HG02610 (cell line): ENCODE results near the gene MSI2.
"Not testable (repeated sequence)": the region's sequence is repeated elsewhere in the genome, so short reads cannot be mapped to it uniquely, and the experiment has no call there.

Experiments used
- ATAC-seq: cut with Tn5 transposase; IDR thresholded peaks from one replicate; pipeline ENCODE4 v1.9.1; 2021; ENCODE audit warnings: mild to moderate bottlenecking, moderate library complexity; ENCODE audit not compliant: unreplicated experiment

MSI2 gene

DNA sequence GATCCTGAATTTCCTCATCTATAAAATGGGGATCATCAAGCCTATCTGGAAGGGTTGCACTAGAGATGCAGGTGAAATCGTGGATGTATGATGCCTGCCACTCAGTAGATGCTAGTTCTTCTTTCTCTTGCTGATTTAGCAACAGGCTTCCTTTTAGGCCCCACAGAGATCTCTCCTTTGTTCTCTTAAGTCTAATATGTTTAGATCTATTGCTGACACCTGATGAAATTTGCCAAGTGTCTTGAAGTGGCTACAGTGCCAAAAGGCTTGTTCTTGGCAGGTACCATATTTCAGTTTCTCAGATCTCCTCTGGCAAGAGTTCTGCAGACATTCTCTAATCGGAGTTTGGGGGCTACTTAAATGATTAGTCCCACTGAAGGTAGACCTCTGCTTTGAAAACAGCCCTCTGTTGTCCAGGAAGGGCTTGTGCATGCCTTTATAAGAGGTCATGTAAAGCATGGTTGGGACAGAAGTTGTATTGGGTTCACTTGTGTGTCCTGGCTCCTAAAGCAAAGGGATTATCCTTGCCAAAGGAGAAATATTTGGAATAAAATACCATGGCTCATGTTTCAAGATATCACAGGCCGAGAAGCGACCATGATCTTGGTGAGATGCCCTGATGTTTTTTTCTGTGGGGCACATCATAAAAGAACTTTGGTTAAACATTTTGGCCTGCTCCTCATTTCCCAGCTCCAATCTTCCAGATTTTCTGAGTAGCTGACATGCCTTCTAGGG, 234.0 kb downstream of the MSI2 start:
- ATAC-seq: no peak

DNA sequence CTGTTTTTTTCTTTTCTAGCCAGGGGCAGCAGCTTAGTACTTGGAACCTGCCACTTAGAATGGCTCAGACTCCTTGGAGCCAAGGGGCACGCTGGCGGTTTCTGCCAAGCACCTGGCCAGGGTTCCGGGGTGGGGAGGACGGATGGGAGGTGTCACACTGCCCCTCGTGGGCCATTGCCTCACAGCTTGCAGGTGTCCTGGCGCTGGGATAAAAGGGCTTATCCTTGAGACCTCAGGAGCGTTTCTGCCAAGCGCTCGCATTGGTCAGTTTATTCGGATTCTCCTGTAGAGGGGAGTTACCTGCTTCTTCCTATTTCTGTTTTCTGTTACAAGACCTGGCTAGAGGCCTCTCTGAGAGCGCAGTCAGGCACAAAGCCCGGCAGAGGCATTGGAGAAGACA, 234.6 kb downstream of the MSI2 start:
- no peak for ATAC-seq

DNA sequence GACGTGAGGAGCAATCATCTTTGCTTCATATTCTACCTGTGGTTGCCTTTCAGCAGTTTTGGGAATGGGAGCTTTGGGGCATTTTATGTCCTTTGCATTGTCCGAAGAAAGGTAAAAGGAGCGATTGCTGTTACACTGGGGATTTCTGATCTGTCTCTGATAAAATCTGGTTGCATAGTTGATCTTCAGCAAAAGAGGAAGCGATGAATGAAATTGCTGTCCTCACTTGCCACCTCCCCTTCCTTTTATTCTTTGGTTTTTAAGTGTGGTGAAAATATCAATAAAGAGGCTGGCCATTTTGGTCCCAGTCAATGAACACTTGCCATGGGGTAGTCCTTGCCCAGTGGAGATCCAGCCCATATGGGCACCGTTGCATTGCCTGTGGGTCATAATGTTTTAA, 236.8 kb downstream of the MSI2 start:
- no peak for ATAC-seq

DNA sequence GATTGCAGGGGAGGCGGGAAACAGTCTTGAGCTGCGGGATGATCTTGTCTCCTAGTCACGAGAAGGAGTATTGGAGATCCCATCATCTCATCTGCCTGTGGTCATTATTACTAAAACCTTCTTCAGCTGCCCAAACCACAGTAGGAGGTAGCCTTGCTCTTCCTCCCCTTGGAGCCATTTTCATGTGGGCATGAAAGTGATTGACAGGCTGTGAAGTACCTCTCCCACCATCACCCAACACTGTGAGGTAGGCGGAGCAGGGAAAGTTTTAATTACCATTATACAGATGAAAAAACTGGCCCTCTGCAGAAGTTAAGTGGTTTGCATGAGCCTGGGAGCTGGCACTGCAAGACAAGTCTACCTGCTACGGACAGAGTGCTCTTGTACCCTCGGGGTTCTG, 237.3 kb downstream of the MSI2 start:
- ATAC-seq: no peak

DNA sequence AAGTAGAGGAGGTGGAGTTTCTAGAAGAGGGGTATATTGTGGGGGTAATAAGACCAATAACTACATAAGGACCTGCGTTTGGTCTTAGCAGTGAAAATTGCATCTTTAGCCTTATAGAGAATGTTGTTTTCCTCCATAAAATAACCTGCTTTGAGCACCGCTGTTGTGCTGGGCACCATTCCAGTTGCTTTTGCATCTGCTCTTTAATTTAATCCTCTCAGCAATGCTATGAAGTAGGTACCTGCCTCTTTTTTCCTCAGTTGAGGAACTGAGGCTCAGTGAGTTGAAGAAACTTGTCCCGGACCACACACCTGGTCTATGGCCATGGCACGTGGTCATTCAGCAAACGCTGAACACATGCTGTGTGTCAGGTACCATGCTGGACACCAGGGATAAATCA, 238.1 kb downstream of the MSI2 start:
- ATAC-seq: no peak

DNA sequence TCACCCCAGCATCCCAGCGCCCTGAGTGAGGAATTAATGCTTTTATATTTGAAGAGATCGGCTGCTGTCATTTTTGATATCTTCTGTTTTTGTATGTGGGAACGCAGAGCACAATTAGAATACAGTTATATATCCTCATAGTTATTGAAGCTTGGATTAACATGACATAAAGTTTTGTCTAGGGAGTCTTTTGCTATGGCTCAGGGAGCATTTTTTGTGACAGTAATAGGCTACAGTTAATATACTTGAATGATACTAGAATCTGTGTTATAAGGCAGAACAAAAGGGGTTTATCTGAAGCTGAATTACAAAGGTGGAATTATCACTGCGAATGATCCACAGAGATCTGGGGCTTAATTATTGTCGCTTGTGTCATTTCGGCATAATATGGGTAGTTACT, 239.4 kb downstream of the MSI2 start:
- ATAC-seq: no peak

DNA sequence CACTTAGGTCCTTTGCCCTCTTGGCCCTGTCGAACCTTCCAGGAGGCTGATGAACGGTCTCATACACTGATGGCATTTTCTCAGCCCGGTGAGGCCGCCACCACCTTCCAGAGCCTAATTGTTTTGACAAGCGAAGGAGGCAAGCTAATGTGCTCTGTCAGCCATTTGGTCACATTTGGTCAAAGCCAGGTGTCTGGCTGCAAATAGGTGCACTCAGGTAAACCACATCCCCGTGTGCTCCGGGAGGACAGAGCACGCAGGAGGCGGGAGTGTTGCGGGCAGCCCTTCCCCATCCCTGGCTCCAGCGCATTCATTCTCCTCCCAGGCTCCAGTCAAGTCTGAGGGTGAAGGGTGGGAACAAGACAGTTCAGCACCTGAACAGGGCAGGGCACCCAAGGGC, 240.1 kb downstream of the MSI2 start:
- ATAC-seq: no peak

DNA sequence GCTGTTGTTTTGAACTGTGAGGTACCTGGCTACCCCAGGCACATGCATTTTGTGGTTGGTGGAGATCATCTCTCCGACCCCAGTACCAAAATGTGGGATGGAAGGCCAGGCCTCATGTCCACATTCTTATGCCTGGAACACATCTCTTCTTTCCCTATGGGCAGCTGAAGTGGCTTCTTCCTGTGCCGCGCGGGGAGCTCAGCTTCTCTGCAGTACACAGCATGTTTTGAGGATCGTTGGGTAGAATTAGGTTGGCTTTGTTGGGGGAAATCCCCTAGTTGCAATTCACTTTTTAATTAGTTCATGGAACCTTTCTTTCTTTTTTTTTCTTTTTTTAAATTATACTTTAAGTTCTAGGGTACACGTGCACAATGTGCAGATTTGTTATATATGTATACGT, 242.1 kb downstream of the MSI2 start:
- no peak for ATAC-seq

DNA sequence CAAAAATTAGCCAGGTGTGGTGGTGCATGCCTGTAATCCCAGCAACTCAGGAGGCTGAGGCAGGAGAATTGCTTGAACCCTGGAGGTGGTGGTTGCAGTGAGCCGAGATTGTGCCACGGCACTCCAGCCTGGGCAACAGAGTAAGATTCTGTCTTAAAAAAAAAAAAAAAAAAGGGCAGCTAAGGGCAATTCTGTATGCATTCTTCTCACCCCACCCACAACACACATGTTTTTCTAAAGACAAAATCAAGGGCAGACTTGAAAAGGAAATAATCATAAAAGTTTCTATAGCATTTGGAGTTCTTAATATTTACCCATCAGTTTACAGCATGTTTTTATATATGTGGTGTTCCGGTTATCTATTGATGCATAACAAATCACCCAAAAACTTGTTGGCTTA, 242.9 kb downstream of the MSI2 start:
- not testable (repeated sequence) for ATAC-seq

DNA sequence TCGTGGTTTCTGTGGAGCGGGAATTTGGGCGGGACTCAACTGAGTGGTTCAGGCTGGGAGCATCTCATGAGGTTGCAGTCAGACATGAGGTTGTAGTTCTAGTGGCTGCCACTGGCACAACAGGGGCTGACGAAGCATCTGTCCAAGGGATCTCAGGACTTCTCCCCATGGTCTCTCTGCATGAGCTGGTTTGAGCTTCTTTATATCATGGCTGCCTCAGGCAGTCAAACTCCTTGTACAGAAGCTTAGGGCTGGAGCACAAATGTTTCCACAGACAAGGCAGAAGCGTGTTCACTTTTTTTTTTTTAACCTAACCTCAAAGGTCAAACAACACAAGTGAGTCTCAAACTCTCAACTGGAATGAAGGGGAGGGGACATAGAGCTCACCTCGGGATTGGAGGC, 243.3 kb downstream of the MSI2 start:
- no peak for ATAC-seq

DNA sequence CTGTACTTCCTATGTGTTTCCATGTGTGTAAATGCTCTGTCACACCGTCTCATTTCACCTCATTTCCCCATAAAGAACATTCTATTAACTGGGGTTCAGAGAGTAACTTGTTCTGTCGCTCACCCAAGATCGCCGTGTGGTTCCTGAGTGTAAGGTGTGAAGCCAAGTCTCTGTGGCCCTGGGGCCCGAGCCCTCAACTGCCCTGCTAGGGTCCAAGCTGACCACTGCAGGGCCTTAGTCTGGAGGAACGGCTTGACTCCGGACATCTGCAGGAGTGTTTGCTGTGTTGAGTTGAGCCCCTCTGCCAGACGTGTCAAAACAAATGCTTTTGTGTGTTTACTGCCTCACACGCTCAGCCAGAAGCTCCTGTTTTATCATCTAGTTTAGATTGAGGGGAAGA, 244.7 kb downstream of the MSI2 start:
- no peak for ATAC-seq

DNA sequence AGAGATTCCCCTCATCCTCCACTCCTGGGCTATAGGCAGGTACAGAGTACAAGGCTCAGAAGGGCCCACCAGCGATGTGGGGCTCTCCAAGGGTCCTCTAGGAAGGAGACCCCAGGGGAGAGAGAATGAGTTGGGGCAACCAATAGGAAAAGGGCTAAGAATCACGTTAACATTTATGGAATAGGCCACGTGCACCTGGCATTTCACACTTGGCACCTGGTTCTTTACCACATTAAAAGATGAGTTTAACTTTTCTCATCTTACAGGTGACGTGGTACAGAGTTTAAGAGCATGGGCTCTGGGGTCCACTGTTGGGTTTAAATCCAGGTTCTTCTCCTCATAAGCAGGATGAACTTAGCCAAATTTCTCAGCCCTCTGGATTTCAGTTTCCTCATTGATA, 245.7 kb downstream of the MSI2 start:
- no peak for ATAC-seq

DNA sequence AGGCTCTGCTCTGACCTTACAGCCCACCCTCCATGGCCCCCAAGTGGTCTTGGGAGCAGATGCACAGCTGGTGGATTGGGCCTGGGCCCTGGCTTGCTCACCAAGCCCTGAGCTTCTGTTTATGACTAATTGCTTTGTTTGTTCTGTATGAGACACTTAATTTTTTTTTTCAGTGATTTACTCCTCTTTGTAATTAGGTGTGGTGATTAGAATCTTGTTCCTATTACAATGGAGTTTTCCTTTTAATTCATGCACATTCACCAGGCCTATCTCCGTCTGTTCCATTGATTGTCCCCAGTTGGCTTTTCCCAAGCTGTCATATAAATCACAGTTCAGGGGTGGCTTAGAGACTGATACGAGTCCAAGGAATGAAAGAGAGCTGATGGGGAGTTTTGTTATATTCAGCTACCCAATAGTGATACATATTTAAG, 246.5 kb downstream of the MSI2 start:
- ATAC-seq: no peak

DNA sequence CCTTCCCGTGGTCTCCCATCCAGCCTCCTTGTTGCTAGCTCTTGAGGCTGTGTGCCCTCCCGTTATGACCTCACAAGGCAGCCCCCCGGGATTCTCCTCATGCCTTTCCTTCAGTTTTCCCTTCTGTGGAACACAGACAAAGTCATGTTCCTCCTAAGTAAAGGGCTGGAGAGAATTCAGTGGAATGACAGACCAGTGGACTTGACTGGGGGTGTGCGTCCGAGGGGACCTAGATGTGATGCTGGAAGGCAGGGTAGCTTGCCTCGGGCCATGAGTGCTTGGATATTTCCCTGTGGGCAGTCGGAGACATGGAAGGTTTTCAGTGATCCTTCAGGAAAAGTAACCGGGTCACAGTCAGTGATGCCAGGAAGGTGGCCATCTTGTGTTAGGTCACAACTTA, 247.9 kb downstream of the MSI2 start:
- no peak for ATAC-seq

DNA sequence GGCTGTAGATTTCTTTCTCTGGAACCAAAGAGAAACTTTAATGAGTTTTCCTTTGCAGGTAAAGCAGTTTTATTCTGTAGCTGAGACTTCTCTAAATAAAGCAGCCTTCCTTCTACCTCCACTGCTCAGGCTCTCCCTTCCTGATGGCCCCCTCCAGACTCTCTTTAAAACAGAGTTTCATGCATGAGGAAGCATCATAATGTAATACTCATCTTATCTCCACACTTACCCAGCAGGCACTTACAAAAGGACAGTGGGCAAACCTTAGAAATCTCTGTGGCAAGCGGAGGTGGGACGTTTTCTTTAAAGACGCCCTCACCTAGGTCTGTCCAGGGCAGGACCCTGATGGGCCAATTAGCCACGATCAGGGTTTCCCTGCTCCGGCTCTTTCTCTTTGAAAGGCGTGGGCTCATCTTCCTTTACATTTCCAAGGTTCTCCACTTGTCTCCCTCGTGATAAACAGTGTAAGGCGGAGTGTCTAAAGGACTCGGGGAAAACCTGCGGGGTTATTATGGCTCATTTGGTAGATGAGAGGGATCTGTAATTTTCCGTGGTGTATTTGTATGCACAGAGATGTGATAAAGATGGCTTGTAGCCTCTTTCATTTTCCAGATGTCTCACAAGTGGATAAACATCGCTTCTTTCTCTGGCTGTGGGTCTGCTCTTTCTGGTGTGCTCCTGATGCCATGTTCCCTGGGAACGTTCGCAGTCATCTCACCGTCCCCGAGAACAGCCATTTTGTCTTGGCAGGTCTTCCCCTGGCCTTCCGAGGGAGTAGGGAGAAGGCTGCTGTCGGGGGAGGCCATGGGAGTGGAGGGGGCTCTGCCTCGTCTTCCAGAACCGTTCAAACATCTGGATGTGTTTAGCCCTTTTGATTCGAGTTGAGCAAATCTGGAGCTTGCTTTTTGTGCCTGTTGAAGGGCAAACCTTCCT, 249.8 kb downstream of the MSI2 start:
- no peak for ATAC-seq

DNA sequence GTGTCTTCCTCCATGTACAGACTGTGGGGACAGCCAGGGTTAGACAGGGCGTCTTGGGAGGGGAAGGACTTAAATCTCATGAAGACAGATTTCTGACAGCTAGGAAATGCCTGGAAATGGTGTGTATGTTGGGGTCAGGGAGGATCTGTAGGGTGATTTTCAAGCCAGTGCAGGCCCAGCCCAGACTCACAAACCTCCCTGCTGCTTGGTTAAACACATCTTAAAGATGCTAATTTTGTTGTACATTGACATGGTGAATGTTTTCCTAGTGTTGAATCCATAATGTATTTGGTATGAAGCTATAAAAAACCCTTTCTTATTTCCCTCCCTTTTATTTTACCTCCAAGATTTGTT, 250.4 kb downstream of the MSI2 start:
- no peak for ATAC-seq

DNA sequence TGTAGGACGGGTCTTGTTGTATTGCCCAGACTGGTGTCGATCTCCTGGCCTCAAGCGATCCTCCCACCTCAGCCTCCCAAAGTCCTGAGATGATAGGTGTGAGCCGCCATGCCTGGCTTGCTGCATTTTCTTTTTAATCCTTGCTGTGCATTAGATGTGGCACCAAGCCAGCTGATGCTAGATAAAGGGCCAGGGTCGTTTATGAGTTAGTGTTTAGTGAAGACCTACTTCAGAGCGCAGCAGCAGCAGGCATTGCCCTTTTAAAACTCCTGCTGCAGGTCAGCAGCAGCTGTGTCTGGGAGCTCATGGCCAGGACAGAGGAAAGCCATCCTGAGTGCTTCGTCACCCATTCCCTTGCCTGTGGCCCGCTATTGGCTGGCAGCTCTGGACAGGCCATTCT, 251.5 kb downstream of the MSI2 start:
- ATAC-seq: no peak

DNA sequence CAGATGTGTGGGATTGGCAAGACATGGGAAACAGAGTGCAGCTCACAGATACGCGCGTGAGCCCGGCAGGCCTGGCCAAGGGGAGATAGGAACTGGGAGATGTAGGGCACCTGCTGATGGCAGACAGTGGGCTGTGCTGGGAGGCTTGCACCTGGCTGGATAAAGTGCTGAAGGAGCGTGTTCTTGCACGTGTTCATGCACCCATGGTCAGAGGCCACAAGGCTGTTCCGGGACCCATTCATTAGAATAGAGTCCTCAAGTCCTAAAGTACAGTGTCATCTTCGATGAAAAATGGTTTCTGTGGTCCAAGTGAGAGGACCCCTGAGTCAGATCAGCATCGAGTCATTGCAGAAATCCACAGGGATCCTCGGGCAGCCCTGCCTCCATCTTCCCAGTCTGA, 252.3 kb downstream of the MSI2 start:
- no peak for ATAC-seq

DNA sequence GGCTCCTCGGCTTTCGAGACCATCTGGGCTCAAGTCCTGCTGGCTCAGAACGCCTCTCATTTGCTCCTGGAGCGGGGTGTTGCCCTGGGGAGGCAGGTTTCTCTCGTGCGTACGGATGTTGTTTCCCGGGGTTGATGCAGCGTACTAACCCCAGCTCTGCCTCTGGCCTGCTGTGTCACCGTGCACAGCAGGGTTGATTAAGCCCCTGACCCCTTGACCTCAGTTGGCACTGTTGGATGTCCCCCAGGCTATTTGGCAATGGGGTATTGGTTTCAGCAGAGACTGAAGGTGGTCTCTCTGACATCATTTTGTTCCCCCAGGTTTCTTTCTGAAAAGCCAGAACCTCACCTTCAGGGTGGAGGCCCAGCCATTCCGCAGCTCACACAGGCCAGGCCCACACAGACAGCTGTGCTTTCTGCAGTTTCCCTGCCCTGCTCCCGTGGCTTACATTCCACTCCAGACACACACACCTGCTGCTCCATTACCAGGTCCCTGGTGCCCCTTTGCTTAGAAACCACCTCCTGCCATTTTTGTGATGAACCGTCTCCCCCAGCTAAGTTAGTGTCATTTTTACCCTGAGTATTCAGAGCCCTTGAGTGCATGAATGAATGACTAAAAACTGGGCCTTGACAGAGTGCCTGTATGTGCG, 255.3 kb downstream of the MSI2 start:
- ATAC-seq: no peak

DNA sequence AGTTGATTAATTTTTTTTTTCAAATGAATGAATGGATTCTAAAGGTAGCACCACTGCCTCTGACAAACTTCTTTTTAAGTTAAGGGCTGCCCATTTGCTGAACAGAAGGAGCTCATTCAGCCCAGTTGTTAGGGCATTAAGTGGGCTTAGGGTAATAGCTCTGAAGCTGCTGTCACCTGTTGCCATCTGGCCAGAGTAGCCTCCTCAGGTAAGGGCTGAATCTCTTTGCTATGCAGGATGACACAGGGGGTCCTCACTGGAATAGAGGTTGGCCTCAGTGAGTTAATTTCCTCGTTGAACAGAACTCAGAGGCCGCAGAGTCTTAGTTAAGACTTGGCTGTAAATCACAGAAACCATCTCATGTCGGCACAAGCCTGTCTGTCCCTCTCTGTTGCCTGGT, 255.9 kb downstream of the MSI2 start:
- ATAC-seq: no peak

DNA sequence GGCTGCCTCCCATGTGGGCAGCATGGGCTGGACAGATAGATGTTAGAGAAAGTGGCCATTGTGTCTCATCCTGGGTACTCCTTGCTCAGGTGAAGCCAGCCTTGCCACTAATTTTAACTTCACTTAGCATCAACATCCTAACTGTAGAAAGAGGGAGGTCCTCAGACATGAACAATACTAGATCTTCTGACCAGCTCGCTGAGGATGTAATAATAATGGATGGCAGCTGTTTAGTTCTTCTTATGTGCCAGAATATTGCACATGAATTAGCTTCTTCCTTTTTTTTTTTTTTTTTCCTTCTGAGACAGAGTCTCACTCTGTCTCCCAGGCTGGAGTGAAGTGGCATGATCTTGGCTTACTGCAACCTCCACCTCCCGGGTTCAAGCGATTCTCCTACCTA, 256.4 kb downstream of the MSI2 start:
- ATAC-seq: no peak

DNA sequence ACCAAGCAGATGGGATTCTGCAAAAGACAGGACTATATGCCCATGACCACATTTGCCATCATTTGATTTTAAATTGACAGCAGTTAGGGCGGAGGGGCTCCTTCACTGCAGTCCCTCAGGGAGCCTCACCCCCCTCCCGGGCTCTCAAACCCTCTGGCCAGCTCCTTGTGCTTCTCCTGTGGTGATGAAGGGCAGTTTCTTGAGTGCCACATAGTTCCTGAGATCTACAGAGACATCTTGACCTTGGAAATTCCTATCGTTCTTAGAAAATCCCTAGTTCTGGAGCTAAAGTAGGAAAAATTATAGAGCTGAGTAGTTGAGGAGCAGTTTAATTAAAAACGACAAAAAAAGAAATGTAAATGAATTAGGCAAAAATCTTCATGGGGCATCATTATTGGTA, 257.2 kb downstream of the MSI2 start:
- ATAC-seq: no peak
